Measurements from ENCODE around the gene MKNK1. TPM values are rescaled to one million over a fixed set of nuclear protein-coding genes. Genes with fewer than 3 reads are reported as not detected.

MKNK1 gene
- total RNA-seq, 2 donors from 2014 or later, result 40.3 to 59.6 TPM

DNA sequence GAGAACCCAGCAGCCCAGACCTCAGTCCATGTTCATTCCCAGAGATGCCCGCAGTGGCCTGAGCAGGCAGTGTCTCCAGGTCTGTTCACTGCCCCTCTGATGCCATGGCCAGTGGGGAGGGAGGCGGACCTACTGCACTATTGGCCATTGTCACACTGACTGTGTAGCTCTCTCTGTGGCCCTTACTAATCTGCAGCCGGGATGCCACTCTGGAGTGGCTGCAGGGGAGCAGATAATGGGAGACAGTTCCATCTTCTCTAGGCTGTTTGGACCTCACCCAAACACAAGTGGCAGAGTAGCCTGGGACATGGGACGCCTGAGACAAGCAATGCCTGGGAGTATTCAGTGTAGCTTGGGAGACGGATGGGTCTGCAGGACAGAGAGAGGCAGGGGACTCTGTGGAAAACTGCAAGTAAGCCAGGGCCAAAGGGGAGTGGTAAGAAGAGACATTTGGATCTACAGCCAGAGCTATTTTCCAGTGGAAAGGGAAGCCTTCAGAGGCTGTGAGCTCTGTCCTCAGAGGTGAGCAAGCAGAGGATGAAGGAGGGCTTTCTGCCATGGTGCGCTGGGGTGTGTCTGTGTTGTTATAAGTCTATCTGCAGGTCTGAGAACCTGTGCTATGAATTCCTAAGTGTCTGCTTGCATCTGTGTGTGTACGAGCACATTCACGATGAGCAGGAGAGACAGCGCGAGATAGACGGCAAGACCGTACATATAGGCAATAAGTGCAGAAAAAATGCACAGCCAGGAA, 87.7 kb downstream of the MKNK1 start:
- peak; percentile 51 for DNase-seq (ENCODE audit: low spot score)

DNA sequence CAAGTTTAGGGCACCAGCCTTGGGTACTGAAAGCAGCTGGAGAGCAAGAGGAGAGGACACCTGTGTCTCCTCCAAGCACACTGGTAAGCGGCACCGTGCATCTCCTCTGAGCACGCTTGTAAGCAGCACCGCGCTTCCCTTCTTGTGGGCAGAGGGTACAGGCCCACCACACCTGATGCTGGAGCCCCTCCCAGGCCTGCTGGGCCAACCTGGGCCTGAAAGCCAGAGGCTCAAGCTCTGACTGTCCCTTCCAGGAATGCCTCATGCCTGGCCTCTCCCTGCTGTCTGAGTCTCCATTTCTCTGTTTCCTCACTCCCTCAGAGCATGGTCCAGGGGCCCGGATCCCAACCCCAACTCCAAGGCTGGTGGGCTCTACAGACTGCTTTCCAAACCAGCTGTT, 88.5 kb downstream of the MKNK1 start:
- DNase-seq (ENCODE audit: low spot score), result peak; percentile 64

More for the DNA sequence above, 87.7 kb downstream of the MKNK1 start:
- intact Hi-C loops (cut with DNase I), result no loop called here

DNA sequence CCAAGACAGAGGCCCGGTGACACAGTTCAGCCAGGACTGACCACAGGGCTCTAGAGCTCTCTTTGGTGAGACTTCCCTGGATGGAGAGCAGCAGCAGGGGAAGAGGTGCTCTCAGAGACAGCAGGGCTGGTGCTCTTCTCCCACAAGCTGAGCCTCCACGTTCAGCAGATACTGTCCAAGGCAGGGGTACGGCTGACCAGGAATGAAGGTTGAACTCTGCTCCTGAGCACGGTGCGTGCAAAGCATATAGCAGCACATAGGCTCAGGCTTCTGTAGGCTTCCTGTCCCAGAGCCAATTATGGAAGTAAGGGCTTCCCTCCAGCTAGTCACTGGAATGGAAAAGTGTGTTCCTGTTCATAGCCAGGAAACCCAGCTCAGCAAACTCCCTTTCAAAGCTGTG, 90.5 kb downstream of the MKNK1 start:
- intact Hi-C loops (cut with DNase I), result no loop called here
- DNase-seq (ENCODE audit: low spot score), result peak; percentile 45

More for the DNA sequence above, 88.5 kb downstream of the MKNK1 start:
- intact Hi-C loops (cut with DNase I), result no loop called here

DNA sequence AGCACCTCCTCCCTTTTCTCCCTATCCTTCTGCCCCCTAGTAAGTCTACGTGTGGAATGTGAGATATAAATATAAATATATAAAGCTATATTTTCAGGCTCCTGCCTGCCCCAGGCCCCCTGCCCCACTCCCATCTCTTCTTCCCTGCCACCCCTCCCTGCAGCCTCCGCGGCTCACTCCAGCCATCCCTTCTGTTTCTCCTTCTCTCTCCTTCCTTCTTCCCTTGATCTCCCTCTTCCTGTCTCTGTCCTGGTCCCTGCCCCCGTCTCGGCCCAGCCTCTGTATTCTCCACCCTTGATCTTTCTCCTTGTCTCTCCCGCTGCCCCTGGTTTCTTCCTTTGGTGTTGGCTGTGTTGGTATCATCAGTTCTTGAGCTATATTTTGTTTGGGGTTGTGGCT, 91.3 kb downstream of the MKNK1 start:
- DNase-seq (ENCODE audit: low spot score), result peak; percentile 62
- intact Hi-C loops (cut with DNase I), result no loop called here

DNA sequence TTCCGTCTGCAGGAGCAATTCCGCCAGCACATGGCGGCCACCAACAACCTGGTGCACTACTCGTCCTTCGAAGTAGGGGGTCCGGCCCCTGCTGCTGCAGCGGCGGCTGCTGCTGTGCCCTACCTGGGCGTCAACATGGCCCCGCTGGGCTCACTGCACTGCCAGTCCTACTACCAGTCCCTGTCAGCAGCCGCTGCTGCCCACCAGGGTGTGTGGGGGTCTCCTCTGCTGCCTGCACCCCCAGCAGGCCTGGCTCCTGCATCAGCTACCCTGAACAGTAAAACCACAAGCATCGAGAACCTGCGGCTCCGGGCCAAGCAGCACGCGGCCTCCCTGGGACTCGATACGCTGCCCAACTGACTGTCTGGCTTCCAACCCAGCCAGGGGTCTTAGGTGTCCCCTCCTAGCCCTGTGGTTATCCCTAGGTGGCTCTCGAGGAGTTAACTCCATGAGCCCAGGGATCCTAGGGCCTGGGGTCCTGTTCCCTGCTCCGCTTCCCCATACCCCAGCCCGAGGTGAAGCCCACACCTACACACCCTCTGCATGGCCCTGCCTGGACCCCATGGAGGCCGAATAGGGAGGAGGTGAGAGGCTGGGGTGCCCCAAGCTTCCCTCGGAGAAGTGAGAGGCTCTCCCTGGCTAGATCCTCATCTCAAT, 91.8 kb downstream of the MKNK1 start:
- peak; percentile 69 for DNase-seq (ENCODE audit: low spot score)
- intact Hi-C loops (cut with DNase I), result no loop called here

DNA sequence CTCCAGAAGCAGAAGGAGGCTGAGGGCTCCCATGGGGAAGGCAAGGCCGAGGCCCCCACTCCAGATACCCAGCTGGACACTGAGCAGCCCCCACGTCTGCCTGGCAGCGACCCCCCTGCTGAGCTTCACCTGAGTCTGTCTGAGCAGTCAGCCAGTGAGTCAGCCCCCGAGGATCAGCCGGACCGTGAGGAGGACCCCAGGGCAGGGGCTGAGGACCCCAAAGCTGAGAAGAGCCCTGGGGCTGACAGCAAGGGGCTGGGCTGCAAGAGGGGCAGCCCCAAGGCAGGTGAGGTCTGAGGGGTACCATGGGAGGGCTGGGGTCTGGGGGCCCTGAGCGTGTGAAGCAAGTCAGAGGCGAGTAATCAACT, 93.1 kb downstream of the MKNK1 start:
- intact Hi-C loops (cut with DNase I), result no loop called here
- no peak for DNase-seq (ENCODE audit: low spot score)

DNA sequence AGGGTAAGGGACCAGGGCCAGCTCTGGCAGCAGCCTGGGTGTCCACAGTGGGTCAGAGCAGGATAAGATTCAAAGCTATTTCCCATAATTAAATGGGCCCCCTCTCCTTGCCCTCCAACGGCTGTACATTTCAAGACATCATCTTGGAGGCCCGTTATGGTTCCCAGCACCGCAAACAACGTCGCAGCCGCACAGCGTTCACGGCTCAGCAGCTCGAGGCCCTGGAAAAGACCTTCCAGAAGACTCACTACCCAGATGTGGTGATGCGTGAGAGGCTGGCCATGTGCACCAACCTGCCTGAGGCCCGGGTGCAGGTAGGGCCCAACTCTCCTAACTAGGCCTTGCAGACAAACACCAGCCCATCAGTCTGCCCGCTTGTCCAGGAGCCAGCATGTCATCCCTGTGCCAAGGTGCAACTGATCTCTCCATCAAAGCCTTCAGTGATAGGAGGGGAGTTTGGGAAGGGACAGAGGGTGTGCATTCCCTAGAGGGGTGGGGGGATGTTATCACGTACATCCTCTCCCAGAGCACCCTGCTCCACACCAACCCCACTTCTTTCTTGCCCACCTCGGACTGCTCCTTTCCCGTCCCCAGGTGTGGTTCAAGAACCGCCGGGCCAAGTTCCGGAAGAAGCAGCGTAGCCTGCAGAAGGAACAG, 93.6 kb downstream of the MKNK1 start:
- intact Hi-C loops (cut with DNase I), result no loop called here
- peak; percentile 44 for DNase-seq (ENCODE audit: low spot score)

DNA sequence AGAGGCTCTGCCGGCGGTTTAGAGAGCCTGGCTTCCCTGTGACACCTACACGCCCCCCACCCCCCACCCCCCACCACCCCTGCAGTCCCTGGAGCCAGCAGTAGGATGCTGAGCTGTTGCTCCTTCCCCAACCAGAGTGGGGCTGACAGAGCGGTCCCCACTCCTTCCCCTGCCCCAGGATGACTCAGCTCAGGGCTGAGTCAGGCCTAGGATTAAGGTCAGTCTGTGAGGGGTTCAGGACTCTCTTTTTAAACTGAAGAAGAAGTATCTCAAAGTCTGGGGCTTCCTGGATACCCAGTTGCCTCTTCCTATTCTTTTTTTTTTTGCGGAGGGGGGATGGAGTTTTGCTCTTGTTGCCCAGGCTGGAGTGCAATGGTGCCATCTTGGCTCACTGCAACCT, 95.3 kb downstream of the MKNK1 start:
- intact Hi-C loops (cut with DNase I), result no loop called here
- DNase-seq (ENCODE audit: low spot score), result no peak

Other genes with a start within 250 kb of the MKNK1 start
- gene FAAH, start 210.0 kb downstream of the MKNK1 start, total RNA-seq, result 1 to 10 TPM; 2.2 to 2.4 TPM
- gene DMBX1, start 114.4 kb downstream of the MKNK1 start, total RNA-seq, result not detected
- gene KNCN, start 52.6 kb downstream of the MKNK1 start, total RNA-seq, result not detected
- gene MOB3C, start 12.5 kb upstream of the MKNK1 start, total RNA-seq, result 10 to 100 TPM; 18.4 to 21.4 TPM
- gene ATPAF1, start 64.1 kb upstream of the MKNK1 start, total RNA-seq, result 10 to 100 TPM; 26.7 to 34.7 TPM
- not detected for gene TEX38, start 67.6 kb upstream of the MKNK1 start, total RNA-seq
- 10 to 100 TPM; 86.5 to 97.0 TPM for gene EFCAB14, start 114.8 kb upstream of the MKNK1 start, total RNA-seq
- gene CYP4B1, start 194.8 kb upstream of the MKNK1 start, total RNA-seq, result 10 to 100 TPM; 11.6 to 35.2 TPM